HEK293 (cell line): Measurements from ENCODE around the gene MOB2.

Experiments used
- CTCF ChIA-PET: fragments of 350-600 bp; formaldehyde crosslinking; extraction: SDS; loops from one replicate; lab custom pipeline; 2021; ENCODE audit warnings: antibody characterized with exemption; lab: Yijun Ruan, JAX
- POLR2A ChIA-PET: fragments of 300-600 bp; formaldehyde crosslinking; extraction: SDS; loops from one replicate; lab custom pipeline; 2020; ENCODE audit warnings: antibody characterized with exemption, inconsistent platforms; lab: Yijun Ruan, JAX
- H3K27ac ChIP-seq: fragments of 200-500 bp; sonication (Bioruptor generic); 2 replicates; pipeline ENCODE4 v1.5.1; 2014; ENCODE audit warnings: low read depth, low read length, control low read depth, inconsistent platforms; ENCODE audit errors: extremely low read depth
- H3K36me3 ChIP-seq, 2 experiments: fragments of 200-500 bp in 1 of 2; sonication (Bioruptor generic) in 1 of 2; 1 replicate in 1 of 2; 2 replicates in 1 of 2; pipeline ENCODE4 v1.5.1; 2014 to 2017; ENCODE audit warnings: inconsistent platforms in 2 of 2, low read length in 2 of 2; ENCODE audit not compliant: control insufficient read depth in 2 of 2, insufficient read depth in 1 of 2
- H3K4me1 ChIP-seq: fragments of 200-500 bp; sonication (Bioruptor generic); 2 replicates; pipeline ENCODE4 v1.5.1; 2014; ENCODE audit warnings: mild to moderate bottlenecking, low read length, inconsistent platforms; ENCODE audit not compliant: control insufficient read depth, insufficient read depth
- H3K4me3 ChIP-seq: 2 replicates; pipeline ENCODE4 v1.5.1; 2011; ENCODE audit warnings: low read depth, mild to moderate bottlenecking, control low read depth, low read length, moderate library complexity
- H3K9me3 ChIP-seq: fragments of 200-500 bp; sonication (Bioruptor generic); 2 replicates; pipeline ENCODE4 v1.5.1; 2014; ENCODE audit warnings: low read depth, low read length, inconsistent platforms; ENCODE audit not compliant: control insufficient read depth, insufficient read depth
- GFI1B ChIP-seq: fragments of 450-650 bp; formaldehyde crosslinking; IDR thresholded peaks from 2 replicates; pipeline ENCODE4 v1.5.1; 2016; ENCODE audit warnings: missing biosample characterization, missing genetic modification characterization
- KLF1 ChIP-seq: fragments of 450-650 bp; formaldehyde crosslinking; IDR thresholded peaks from 2 replicates; pipeline ENCODE4 v1.5.1; 2016; ENCODE audit warnings: missing biosample characterization, missing genetic modification characterization
- KLF17 ChIP-seq: fragments of 450-650 bp; formaldehyde crosslinking; IDR thresholded peaks from 2 replicates; pipeline ENCODE4 v1.5.1; 2016; ENCODE audit warnings: missing biosample characterization, missing genetic modification characterization
- PBX3 ChIP-seq: sonication (generic); formaldehyde crosslinking; IDR thresholded peaks from 2 replicates; pipeline ENCODE4 v1.8.1; 2022; ENCODE audit warnings: mild to moderate bottlenecking, moderate library complexity, missing genetic modification reagents
- PRDM10 ChIP-seq: fragments of 450-650 bp; formaldehyde crosslinking; IDR thresholded peaks from 2 replicates; pipeline ENCODE4 v1.5.1; 2016; ENCODE audit warnings: missing biosample characterization, missing genetic modification characterization
- SCRT2 ChIP-seq: fragments of 450-650 bp; formaldehyde crosslinking; IDR thresholded peaks from 2 replicates; pipeline ENCODE4 v1.5.1; 2016; ENCODE audit warnings: missing biosample characterization, missing genetic modification characterization
- SP3 ChIP-seq: fragments of 450-650 bp; formaldehyde crosslinking; IDR thresholded peaks from 2 replicates; pipeline ENCODE4 v1.5.1; 2016; ENCODE audit warnings: missing biosample characterization, missing genetic modification characterization
- ZFP37 ChIP-seq: fragments of 450-650 bp; formaldehyde crosslinking; IDR thresholded peaks from 2 replicates; pipeline ENCODE4 v1.5.1; 2016; ENCODE audit warnings: missing biosample characterization, missing genetic modification characterization
- ZNF19 ChIP-seq: fragments of 450-650 bp; formaldehyde crosslinking; IDR thresholded peaks from 2 replicates; pipeline ENCODE4; 2016; ENCODE audit warnings: missing biosample characterization, missing genetic modification characterization, low read depth
- ZNF311 ChIP-seq: fragments of 450-650 bp; formaldehyde crosslinking; IDR thresholded peaks from 2 replicates; pipeline ENCODE4 v1.5.1; 2017; ENCODE audit warnings: missing biosample characterization, missing genetic modification characterization, borderline replicate concordance
- ZNF354C ChIP-seq: fragments of 450-650 bp; formaldehyde crosslinking; IDR thresholded peaks from 2 replicates; pipeline ENCODE4 v1.5.1; 2016; ENCODE audit warnings: missing biosample characterization, missing genetic modification characterization, low read depth, borderline replicate concordance
- ZNF473 ChIP-seq: fragments of 450-650 bp; formaldehyde crosslinking; IDR thresholded peaks from 2 replicates; pipeline ENCODE4 v1.5.1; 2017; ENCODE audit warnings: missing biosample characterization, missing genetic modification characterization
- ZNF560 ChIP-seq: fragments of 450-650 bp; formaldehyde crosslinking; IDR thresholded peaks from 2 replicates; pipeline ENCODE4 v1.5.1; 2017; ENCODE audit warnings: missing biosample characterization, missing genetic modification characterization, borderline replicate concordance
- ZNF580 ChIP-seq: fragments of 450-650 bp; formaldehyde crosslinking; IDR thresholded peaks from 2 replicates; pipeline ENCODE4 v1.5.1; 2016; ENCODE audit warnings: missing biosample characterization, missing genetic modification characterization
- ZNF596 ChIP-seq: fragments of 450-650 bp; IDR thresholded peaks from 2 replicates; pipeline ENCODE4 v1.5.0; 2018; ENCODE audit warnings: missing biosample characterization, mild to moderate bottlenecking, missing genetic modification characterization, moderate library complexity
- ZNF626 ChIP-seq: fragments of 450-650 bp; sonication (Bioruptor Pico); formaldehyde crosslinking; IDR thresholded peaks from 2 replicates; pipeline ENCODE4 v1.5.1; 2018; ENCODE audit warnings: missing biosample characterization, missing genetic modification characterization, inconsistent platforms
- ZNF747 ChIP-seq: fragments of 450-650 bp; formaldehyde crosslinking; IDR thresholded peaks from 2 replicates; pipeline ENCODE4 v1.5.1; 2016; ENCODE audit warnings: missing biosample characterization, missing genetic modification characterization
- ZNF768 ChIP-seq: fragments of 450-650 bp; formaldehyde crosslinking; IDR thresholded peaks from 2 replicates; pipeline ENCODE4 v1.5.1; 2018; ENCODE audit warnings: missing biosample characterization, mild to moderate bottlenecking, missing genetic modification characterization
- ZNF830 ChIP-seq: fragments of 450-650 bp; IDR thresholded peaks from 2 replicates; pipeline ENCODE4 v1.5.0; 2018; ENCODE audit warnings: missing biosample characterization, missing genetic modification characterization, low read depth, mild to moderate bottlenecking, moderate library complexity

The MOB2 gene

GRCh38 chr11:1481483-1481825, 5.1 kb downstream of the MOB2 start (continued):
- no peak for TF ChIP-seq PBX3 (CRISPR knock-in tag)
- no peak for TF ChIP-seq ZNF473
- no peak for TF ChIP-seq GFI1B
- no peak for TF ChIP-seq ZNF596 (tag by site-specific recombination)
- TF ChIP-seq ZNF354C: no peak

GRCh38 chr11:1480555-1481482, 5.8 kb downstream of the MOB2 start:
- no peak for TF ChIP-seq KLF1 (tag by site-specific recombination)
- peak; percentile 58 for TF ChIP-seq SCRT2 (tag by site-specific recombination)
- CTCF ChIA-PET: no interaction called here
- POLR2A ChIA-PET: no interaction called here

GRCh38 chr11:1480191-1480554, 6.4 kb downstream of the MOB2 start:
- TF ChIP-seq ZNF580 (tag by site-specific recombination) (no peak), ZNF560 (no peak), ZNF19 (tag by site-specific recombination) (no peak), KLF17 (tag by site-specific recombination) (no peak), ZFP37 (no peak), ZNF626 (no peak), ZNF830 (tag by site-specific recombination) (no peak), ZNF311 (tag by site-specific recombination) (no peak), PRDM10 (tag by site-specific recombination) (no peak), ZNF747 (tag by site-specific recombination) (no peak), ZNF768 (tag by site-specific recombination) (no peak), SP3 (tag by site-specific recombination) (no peak)
- H3K4me1 ChIP-seq: no peaks in the 10 kb centered on the region; the same call in 1 of the 2 replicates
- H3K9me3 ChIP-seq: no peaks in the 10 kb centered on the region
- peaks cover 0 to 45% of the 10 kb centered on the region in 2 experiments; a peak in 1 of 3 replicates for H3K36me3 ChIP-seq
- H3K4me3 ChIP-seq: no peak overlapping the region
- CTCF ChIA-PET: no interaction called here
- H3K27ac ChIP-seq: no peak overlapping the region
- POLR2A ChIA-PET: no interaction called here

More at GRCh38 chr11:1480555-1481482, 5.8 kb downstream of the MOB2 start:
- H3K4me3 ChIP-seq: no peak overlapping the region
- H3K27ac ChIP-seq: no peak overlapping the region
- H3K9me3 ChIP-seq: no peaks in the 10 kb centered on the region
- no peaks in the 10 kb centered on the region; the same call in 1 of the 2 replicates for H3K4me1 ChIP-seq
- peaks cover 0 to 40% of the 10 kb centered on the region in 2 experiments; a peak in 1 of 3 replicates for H3K36me3 ChIP-seq
